Stimulated activated CD4-positive, alpha-beta T cell treated with anti-CD3 and anti-CD28 coated beads, Interleukin-15, amount 100 ng/mL, for 1 hour (primary cell): Measurements from ENCODE around the gene ERC1.
"Not testable (repeated sequence)": the region's sequence is repeated elsewhere in the genome, so short reads cannot be mapped to it uniquely, and the experiment has no call there.

ENCODE experiments used
- DNase-seq, 2 donors: peaks; one replicate each; pipeline ENCODE4 v3.0.0-alpha.2; 2020; ENCODE audit warnings: low read depth in 1 of 2, low spot score in 1 of 2

ERC1 gene

DNA sequence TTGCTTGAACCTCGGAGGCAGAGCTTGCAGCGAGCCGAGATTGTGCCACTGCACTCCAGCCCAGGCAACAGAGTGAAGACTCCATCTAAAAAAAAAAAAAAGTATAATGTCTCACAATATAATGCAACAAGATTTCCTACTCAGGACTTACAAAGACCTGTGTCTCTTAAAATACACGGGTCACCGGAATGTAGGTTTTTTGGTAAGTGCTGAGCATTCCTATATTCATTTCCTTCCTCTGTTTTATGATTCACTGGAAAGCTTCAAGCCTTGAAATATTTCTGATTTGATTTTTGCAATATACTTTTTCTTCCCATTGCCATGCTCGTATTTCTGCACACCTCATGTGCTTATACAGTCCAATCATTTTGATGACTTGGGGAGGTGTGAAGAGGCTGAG is 357.6 kb downstream of the ERC1 start:
- DNase-seq: no peak

DNA sequence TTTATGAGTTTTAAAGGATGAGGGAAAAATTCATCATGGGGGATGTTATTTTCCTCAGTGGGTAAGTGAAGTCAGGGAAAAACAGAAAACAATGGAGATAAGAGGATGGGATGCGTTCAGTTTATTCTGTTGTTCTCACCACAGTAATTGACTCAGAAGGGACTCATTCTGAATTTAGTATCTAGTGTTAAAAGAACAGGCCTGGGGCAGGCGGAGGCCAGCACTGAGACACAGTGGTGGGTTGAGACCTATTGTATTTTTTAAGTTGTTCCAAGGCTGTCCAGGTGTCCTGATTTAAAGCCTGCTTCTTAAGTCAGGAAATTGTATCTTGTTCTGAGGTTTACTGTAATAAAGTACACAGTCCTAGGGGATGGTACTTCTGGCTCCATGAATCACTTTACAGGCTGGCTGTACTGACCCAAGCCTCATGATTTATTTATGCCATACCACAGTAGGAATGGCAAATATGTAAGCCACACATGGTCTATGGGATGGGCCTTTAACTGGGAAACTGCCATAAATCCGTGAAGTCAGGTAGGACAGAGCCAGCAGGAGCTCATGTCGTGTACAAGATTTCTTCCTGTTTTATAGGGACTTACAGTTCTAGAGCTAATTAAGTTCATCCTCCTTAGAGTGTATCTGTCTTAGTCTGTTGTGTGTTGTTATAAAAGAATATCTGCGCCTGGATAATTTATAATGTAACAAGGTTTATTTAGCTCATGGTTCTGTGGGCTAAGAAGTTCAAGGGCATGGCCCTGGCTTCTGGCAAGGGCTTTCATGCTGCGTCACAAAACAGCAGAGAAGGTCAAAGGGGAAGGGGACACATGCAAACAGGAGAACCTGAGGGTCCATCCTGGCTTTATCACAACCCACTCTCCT is 359.3 kb downstream of the ERC1 start:
- DNase-seq: no peak

DNA sequence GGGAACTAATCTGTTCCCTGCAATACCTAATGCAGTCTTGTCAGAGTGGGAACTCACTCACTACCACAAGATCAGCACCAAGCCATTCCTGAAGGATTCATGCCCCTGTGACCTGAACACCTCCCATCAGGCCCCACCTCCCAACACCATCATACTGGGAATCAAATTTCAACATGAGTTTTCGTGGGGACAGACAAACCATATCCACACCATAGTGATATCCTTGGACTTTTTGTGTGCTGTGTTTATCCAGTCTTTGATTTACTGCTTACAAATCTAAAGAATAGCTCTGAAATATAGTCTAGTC is 359.9 kb downstream of the ERC1 start:
- no peak for DNase-seq

DNA sequence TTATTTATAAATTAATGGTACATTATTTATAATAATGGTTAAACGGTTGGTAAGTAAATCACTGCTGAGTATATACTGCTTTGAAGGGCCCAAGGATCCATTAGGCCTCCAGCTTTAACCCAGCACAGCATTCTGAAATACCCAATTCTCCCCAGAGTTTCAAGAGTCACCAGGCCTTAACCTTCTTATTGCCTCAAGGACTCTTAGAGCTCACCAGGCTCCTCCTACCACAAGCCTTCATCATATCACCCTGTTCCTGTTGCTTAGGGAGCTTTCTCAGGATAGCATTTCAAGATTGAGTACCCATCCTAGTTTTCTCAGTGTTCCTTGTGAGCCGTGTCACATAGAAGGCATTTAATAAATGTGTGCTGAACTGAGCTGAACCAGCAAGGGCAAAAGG is 360.9 kb downstream of the ERC1 start:
- no peak for DNase-seq

DNA sequence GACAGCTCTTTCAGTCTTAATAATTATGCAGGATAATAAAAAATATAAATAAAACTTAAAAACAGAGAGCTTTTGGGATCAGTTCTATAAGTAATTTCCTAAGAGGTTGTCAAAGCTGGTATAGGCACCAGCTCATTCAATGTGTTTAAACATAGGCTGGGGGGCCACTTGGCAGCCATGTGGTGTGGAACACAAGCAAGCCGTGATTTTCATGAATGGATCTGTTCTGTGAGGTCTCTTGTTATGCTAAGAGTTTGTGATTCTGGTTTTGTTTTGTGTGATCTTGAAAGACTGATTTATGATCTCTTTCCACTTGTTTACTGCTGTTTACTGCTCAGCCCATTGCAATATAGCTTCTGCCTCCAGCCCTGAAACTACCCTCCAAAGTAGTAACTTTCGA is 362.4 kb downstream of the ERC1 start:
- DNase-seq: no peak

DNA sequence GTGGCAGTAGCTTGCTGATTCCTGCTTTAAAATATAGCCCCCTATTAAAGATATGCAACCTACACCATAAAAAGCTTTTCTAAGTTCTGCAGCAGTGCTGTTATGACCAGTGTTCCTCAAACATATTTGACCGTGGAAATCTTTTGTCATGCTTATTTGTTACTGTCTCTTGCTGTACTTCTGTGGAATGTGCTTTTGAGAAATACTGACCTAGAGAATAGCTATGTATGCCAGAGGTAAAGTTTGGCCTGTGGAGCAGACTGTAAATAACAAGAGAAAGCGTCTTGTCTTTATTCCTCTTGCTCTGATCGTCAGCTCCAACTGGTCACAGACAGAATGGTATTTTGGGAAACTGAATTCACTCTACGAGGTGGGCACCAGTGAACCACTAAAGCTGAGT is 364.4 kb downstream of the ERC1 start:
- DNase-seq: no peak

DNA sequence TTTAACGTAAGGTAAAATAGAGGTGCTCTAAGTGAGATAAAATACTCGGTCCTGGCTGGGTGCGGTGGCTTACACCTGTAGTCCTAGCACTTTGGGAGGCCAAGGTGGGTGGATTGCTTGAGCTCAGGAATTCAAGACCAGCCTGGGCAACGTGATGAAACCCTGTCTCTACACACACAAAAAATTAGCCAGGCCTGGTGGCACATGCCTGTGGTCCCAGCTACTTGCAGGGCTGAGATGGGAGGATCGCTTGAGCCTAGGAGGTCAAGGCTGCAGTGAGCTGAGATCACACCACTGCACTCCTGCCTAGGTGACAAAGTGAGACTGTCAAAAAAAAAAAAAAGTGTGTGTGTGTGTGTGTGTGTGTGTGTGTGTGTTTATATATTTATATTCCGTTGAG is 364.8 kb downstream of the ERC1 start:
- not testable (repeated sequence) for DNase-seq

DNA sequence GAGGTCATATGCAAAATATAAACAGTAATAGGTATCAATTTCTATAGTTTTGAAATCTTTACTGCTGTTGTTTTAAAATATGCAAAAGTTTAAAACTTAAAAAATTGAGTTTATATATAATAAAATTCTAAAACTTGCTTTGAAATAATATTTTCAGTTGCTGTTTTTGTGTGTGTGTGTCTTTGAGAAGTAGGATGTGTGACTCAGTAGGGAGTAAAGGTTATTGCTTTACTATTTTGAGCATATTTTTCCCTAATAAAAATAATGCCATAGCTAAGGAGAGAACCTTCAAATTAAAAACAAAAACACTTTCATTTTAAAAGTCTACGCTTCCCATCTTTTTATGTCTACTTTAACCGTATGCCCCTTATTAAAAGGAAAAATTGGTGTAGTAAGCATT is 365.3 kb downstream of the ERC1 start:
- DNase-seq: no peak

DNA sequence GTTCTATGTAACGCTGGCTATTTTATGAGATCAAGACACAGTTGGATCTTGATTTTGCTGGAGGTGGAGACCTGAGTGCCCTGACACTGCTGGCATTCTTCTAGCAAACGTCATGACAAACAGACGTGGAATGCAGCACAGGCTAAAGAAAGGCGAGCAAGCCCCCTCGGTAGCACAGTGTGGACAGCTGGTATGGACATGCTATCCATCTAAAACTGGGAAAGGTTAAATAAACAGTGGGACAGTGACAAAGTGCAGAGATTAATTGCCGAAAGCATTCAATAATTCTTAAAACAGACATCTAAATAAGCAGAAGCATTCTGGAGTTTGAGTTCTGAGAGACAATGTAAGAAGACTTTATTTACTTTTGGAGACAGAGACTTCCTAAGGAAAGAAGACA is 366.1 kb downstream of the ERC1 start:
- DNase-seq: no peak

DNA sequence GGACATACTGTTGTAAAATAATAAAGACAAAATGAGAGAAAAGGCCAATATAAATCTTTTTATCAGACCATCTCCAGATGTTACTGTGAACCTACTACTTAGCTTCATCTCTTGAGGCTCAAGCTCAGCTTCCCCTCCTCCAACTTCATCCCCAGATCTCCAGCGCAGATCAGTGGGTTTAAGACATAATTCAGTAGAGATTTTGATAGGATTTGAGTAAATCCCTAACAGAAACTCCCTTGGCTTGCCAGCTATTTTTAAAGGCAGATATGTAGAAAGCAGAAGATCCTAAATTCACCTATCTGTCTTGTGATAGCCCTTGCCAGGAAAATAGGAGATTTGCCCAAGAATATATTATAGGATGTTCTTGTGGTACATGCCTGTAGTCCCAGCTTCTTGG is 366.7 kb downstream of the ERC1 start:
- DNase-seq: no peak

DNA sequence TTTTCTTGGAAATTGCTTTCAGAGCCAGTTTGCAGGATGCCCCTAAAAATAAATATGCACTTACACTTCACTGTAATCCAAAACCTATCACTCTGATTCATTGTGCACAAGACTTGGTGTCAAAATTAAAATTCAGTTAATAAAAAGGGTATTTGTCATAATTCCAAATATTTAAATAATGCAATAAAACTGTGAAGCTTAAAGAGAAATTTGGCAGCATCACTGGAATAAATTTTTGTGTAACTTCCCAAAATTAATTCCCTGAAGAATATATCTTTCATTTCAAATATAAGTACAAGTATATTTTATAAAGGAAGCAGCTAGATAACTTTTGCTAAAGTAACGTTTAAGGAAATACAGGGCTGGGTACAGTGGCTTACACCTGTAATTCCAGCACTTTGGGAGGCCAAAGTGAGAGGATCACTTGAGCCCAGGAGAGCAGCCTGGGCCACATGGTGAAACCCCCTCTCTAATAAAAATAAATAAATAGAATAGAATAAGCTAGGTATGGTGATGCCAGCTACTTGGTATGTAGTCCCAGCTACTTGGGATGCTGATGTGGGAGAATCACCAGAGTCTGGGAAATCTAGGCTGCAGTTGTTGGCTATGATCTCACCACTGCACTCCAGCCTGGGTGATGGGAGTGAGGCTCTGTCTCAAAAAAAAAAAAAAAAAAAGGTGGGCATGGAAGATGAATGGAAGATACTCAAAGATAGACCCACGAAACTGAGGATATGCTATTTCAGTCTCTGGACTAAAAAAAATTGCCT is 369.6 kb downstream of the ERC1 start:
- DNase-seq: no peak

DNA sequence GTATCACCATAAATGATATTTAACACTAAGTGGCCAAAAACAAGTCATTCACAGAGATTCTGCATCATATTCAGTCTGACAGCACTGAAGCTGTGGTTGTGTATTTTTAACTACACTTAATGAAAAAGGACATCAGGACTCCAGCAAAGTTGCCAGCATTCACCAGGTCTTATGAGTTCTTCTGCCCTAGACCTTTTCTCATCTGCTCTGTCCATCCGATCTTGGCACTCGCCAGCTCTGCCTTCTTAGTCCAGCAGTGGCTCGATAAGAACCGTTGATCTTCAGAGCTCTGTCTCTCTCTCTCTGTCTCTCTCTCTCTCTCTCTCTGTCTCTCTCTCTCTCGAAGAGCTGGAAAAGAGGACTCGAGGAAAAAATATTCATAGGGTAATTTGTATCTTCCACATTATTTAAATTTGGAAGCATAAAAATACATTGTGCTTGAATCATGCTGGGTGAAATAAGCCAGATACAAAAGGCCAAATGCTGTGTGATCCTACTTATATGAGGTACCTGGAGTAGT is 371.2 kb downstream of the ERC1 start:
- no peak for DNase-seq

DNA sequence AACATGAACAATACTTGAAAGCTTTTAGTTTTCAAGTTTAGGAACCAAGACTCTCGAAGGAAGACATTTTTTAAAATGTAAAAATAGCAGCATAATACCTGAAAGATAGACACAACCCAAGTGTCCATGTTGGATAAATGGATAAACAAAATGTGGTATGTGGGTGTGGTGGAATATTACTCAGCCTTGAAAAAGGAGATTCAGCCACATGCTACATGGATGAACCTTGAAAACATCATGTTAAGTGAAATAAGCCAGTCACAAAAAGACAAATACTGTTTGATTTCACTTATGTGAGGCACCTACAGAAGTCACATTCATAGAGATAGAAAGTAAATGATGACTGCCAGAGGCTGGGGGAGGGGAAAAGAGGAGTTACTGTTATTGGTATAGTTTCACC is 374.7 kb downstream of the ERC1 start:
- no peak for DNase-seq

DNA sequence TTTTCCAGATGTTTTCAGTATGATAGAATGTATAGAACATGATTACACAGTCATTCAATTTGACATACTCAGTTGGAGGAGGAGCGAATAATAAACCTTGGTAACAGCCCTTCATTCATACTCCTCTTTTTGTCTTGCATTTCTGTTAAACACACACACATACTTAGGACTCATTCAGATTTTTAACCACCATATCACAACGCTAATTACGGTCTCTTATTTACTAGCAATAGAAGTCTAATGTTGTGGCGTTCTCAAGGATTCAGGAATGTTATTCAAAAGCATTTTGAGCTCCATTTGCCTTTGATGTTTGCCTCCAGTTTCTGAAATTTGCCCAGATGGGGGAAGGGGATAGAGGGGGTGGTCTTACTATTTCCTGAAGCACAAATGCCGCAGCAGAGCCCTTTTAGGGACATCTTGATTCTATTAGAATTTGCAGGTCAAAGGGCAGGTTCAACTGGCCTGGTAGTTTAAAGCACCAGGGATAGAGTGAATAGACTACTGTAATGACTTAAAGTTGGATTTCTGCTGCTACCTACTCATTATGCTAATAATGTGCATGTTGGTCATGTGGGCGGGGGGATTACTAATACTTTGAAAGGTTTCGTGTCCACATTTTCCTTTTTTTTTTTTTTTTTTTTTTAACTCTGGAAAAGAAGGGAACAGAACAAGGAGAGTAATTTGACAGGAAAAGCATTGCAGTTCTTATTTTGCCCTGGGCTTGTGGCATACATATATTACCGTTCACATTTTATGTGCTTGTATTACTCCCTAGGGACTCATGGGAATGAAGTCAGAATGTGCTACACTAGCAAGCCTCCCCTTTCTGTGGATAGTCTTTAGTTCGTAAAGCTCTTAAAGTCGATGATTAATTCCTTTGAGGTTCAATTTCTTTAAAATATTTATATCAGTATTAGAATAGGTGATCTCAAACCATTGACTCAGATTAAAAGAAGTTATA is 376.6 kb downstream of the ERC1 start:
- DNase-seq: no peak

DNA sequence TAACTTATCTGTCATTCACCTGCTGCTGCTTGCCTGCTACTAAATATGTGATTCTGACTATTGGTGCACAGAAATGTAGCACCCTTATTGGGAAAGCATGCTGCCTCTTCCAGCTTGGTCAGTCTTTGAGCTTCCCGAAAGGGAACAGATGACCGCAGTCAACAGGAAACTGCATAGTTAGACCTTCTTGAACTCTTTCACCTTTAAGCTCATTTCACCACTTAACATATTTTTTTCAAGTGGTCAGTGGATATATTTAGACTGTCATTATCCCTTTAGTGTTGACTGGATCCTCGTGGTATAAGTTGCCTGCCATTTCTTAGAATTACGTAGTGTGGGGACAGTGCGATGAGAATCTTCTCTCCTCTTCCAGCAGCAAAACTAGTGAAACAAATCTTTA is 378.4 kb downstream of the ERC1 start:
- DNase-seq: no peak

DNA sequence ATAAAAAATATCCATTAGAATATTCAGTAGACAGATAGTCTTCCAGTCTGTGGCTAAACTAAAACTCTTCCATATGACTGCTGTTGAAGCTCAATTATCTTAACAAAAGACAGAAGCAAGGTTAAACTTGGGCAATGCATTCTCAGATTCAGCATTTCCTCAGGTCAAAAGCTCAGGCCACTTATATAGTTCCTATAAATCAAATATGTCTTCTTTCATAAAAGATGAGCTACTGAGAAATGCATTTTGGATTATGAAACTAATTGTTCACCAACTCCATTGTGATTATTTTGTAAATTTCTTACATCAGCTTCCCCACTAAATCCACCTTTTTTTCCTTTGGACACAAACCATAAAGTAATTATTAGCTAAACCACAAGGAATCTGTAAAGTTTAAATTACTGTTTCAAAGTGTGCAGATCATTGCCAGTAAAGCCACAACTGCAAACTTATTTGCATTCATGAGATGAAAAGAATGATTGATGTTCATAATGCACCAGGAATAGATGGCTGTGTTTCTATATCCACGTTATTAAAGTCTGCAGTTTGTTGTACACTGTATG is 379.0 kb downstream of the ERC1 start:
- no peak for DNase-seq

DNA sequence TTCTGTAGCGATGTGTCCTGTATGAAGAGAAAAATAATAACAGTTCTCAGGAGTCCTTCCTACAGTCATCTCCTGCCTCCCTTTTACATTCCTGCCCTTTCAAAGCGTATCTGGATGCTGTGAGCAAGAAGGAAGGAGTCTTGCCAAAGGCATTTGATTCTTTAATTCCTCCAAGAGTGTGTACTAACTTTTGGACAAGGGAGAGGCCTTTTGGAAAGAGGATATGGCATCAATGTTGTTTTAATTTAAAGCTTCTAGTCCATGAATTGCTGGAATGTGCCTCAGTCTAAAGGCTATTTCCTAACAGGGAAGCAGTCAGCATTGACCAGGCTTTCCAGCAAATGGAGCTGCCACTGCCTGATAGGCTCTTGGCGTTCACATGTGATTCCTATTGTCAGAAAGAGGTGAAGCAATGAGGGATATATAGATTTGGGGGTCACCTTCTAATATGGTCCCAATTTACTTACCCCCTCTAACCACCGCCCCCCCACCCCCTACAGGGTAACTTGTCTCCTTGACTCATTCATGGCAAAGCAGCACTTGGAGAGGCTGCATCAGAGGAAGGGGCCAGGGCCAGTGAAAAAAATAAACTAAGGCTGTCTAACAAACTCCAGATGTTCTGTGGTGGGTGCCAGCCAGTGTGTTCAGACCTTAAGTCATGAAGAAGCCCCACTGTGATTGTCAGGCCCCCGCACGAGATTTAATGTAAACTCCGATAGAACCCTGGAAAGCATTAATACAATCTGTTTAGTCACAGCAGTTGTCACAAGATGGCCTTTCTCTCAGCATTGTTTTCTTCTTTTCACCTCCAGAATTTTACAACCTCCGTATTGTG is 383.1 kb downstream of the ERC1 start:
- DNase-seq: no peak

DNA sequence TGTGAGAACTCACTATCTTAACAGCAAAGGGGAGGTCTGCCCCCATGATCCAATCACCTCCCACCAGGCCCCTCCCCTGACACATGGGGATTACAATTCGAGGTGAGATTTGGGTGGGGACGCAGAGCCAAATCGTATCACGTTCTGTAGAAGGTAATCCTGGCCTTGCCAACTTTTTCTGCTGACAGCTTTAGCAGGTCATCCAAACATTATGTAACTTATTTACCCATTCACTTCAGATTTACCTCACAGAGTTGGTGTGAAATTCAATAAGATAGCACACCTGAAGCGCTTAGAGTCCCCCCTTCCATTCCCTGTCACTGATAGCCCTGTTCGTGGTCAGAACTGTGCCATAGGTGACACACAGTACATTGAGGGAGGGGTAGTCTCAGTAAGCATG is 384.3 kb downstream of the ERC1 start:
- no peak for DNase-seq

DNA sequence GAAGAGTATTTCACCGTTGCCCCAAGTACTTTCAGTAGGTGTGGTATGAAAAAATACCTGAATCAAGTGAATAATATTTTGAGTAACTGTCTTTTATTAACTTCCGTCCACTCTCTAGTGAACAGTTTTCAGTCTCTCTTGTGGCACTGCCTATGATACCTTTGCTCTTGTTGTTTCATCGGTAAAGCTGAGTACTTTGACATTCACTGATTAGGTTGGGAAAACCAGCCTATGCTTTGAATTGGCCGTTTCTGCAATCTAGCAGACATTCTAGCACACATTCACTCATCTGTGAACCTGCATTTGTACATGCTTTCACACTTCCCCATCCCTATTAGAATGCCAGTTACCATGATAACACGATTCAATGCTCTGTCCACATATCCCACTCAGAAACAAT is 386.1 kb downstream of the ERC1 start:
- no peak for DNase-seq

DNA sequence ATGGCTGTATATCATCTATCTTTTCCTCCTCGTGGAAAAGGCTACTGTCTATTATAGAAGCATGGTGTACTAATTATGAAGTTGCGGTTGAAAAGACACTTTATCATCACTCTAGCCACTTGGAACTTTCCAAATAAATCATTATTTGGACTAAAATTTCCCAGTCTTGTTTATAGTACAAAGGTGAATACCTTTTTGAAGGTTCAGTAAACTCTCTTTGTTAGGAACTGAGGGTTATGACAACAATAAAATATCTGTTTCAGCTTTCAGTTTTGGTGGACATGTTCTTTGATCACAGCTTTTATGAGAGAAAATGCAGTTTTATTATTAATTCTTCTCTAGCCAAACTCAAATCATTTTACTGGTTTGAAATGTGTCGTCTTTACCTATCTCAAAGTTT is 386.7 kb downstream of the ERC1 start:
- DNase-seq: no peak
